K562 (cell line): ENCODE measurements around the gene COL4A4. TPM values are rescaled to one million over a fixed set of nuclear protein-coding genes. Genes with fewer than 3 reads are reported as not detected.

Experiments used
- ESRRB ChIP-seq: fragments of 250-450 bp; sonication (Bioruptor Pico); IDR thresholded peaks from 2 replicates; pipeline ENCODE4 v1.5.0; 2020; ENCODE audit warnings: mild to moderate bottlenecking, moderate library complexity, borderline replicate concordance
- PBX2 ChIP-seq, 2 experiments: IDR thresholded peaks in 1 of 2; conservative IDR thresholded peaks in 1 of 2; 2 replicates each; pipeline ENCODE4 v1.6.1; 2016; ENCODE audit warnings: low read depth in 2 of 2, mild to moderate bottlenecking in 1 of 2, missing compliant biosample characterization in 1 of 2, missing genetic modification characterization in 1 of 2, moderate library complexity in 1 of 2
- PRMT5 ChIP-seq: sonication (generic); formaldehyde crosslinking; IDR thresholded peaks from 2 replicates; pipeline ENCODE4 v1.5.0; 2020; ENCODE audit warnings: missing genetic modification reagents
- RB1 ChIP-seq: fragments of 450-650 bp; IDR thresholded peaks from 2 replicates; pipeline ENCODE4 v1.6.1; 2017; ENCODE audit warnings: low read depth, mild to moderate bottlenecking
- TSHZ1 ChIP-seq: fragments of 250-450 bp; sonication (Bioruptor Pico); IDR thresholded peaks from 2 replicates; pipeline ENCODE4 v1.4.0; 2020; ENCODE audit warnings: mild to moderate bottlenecking, moderate library complexity
- ZFP1 ChIP-seq: fragments of 450-650 bp; formaldehyde crosslinking; IDR thresholded peaks from 2 replicates; pipeline ENCODE4 v1.4.0; 2020; ENCODE audit warnings: mild to moderate bottlenecking, mixed read lengths
- ZNF146 ChIP-seq: IDR thresholded peaks from one replicate; pipeline ENCODE4 v1.6.1; 2018; ENCODE audit warnings: missing compliant biosample characterization; ENCODE audit not compliant: unreplicated experiment
- ZNF586 ChIP-seq: fragments of 450-650 bp; formaldehyde crosslinking; conservative IDR thresholded peaks from 2 replicates; pipeline ENCODE4 v1.4.0; 2020; ENCODE audit warnings: mild to moderate bottlenecking, moderate library complexity
- polyA plus RNA-seq, 8 experiments: library from polyadenylated mRNA; depleted of rRNA in 4 of 8; stranded (reverse) in 5 of 8; unstranded in 3 of 8; fragments of >200 nt; fragmentation: Nextera tagmentation in 2 of 8; fragmentation: Illumina TruSeq in 1 of 8; extraction: Ambion mirVana in 2 of 8; extraction: Trizol in 1 of 8; gene quantifications; 2 replicates each; pipeline versions ENCODE4 v1.2.1 to v1.2.3, GENCODE V29; 2011 to 2014; ENCODE audit warnings: inconsistent platforms in 1 of 8, missing spikeins in 1 of 8
- total RNA-seq, 7 experiments: library from RNA; depleted of rRNA in 6 of 7; stranded (reverse); fragments of >200 nt in 6 of 7; fragmentation: Illumina TruSeq in 2 of 7; extraction: Trizol in 2 of 7; gene quantifications; 2 replicates each; pipeline versions ENCODE4 v1.2.1 to v1.2.3, GENCODE V29; 2011 to 2021; ENCODE audit warnings: low replicate concordance in 1 of 7

Gene COL4A4
- total and polyA plus RNA-seq, 9 of the 15 experiments (the other 6 are each of a cell fraction or from before 2014, with no cell fraction given) = under 0.01 to 0.01 TPM; not detected in 7

GRCh38 chr2:227054006-227054405, 110.0 kb downstream of the COL4A4 start (continued):
- no peak for TF ChIP-seq ESRRB (CRISPR knock-in tag)
- no peak for TF ChIP-seq RB1
- TF ChIP-seq TSHZ1 (CRISPR knock-in tag) = no peak
- no peak for TF ChIP-seq ZNF586
- no peak for TF ChIP-seq ZNF146
- TF ChIP-seq PBX2 (CRISPR knock-in tag; IDR thresholded peaks at IDR 0.05; ENCODE audit: low read depth) = no peak
- TF ChIP-seq PBX2 (tag; conservative IDR thresholded peaks at IDR 0.05; ENCODE audit: low read depth) = no peak
- no peak for TF ChIP-seq PRMT5
- no peak for TF ChIP-seq ZFP1 (CRISPR knock-in tag)
